Sigmoid colon (tissue), 7 donors: ENCODE measurements around the gene KRT81. TPM values are rescaled to one million over a fixed set of nuclear protein-coding genes. Genes with fewer than 3 reads are reported as not detected.

ENCODE experiments used
- DNase-seq: peaks from one replicate; pipeline ENCODE4 v3.0.0-alpha.2; 2019
- H3K27ac ChIP-seq, 4 donors: fragments of 200-600 bp; sonication (generic); one replicate each; pipeline ENCODE4 v1.5.1; 2016 to 2019; ENCODE audit warnings: mild to moderate bottlenecking in 1 of 4
- H3K27me3 ChIP-seq, 3 donors: fragments of 200-600 bp; sonication (generic); one replicate each; pipeline ENCODE4 v1.5.1; 2019; ENCODE audit warnings: mild to moderate bottlenecking in 1 of 3
- H3K36me3 ChIP-seq, 4 donors: fragments of 200-600 bp; sonication (generic); one replicate each; pipeline ENCODE4 v1.5.1; 2016 to 2019
- H3K4me1 ChIP-seq, 4 donors: fragments of 200-600 bp; sonication (generic); one replicate each; pipeline ENCODE4 v1.5.1; 2017 to 2019
- H3K4me3 ChIP-seq, 4 donors: fragments of 200-600 bp; sonication (generic); one replicate each; pipeline ENCODE4 v1.5.1; 2017 to 2019; ENCODE audit warnings: mild to moderate bottlenecking in 2 of 4, moderate library complexity in 1 of 4
- H3K9me3 ChIP-seq, 4 donors: fragments of 200-600 bp in 3 of 4; sonication (generic) in 3 of 4; one replicate each; pipeline versions ENCODE4 v1.5.1 to v1.6.1; 2013 to 2019
- CTCF ChIP-seq, 4 experiments: fragments of 450-650 bp in 3 of 4; fragments of 200-600 bp in 1 of 4; IDR thresholded peaks; one replicate each; pipeline ENCODE4 v1.5.1; 2016 to 2019; ENCODE audit warnings: antibody characterized with exemption in 4 of 4, mild to moderate bottlenecking in 3 of 4, moderate library complexity in 2 of 4
- EP300 ChIP-seq, 4 donors: sonication (generic); formaldehyde crosslinking; IDR thresholded peaks; one replicate each; pipeline ENCODE4 v1.6.1; 2017; ENCODE audit warnings: antibody characterized with exemption in 4 of 4
- POLR2A ChIP-seq, 2 donors: fragments of 450-650 bp; IDR thresholded peaks; one replicate each; pipeline ENCODE4 v1.6.1; 2016; ENCODE audit warnings: antibody characterized with exemption in 2 of 2, mild to moderate bottlenecking in 2 of 2, moderate library complexity in 2 of 2
- POLR2AphosphoS5 ChIP-seq, 4 donors: sonication (generic); formaldehyde crosslinking; IDR thresholded peaks; one replicate each; pipeline ENCODE4 v1.6.1; 2017; ENCODE audit warnings: antibody characterized with exemption in 4 of 4
- WGBS, 2 donors: extraction: QIAGEN DNeasy Blood & Tissue Kit; methylation state at CpG; one replicate each; pipeline ENCODE4 v1.1.7; 2013; 5-methylcytosine and 5-hydroxymethylcytosine counted together
- intact Hi-C: fragments of 100-400 bp; cut with DNase I; formaldehyde crosslinking; loops from one replicate; pipeline ENCODE4 v1.15.1; 2023
- polyA plus RNA-seq, 3 donors: library from polyadenylated mRNA; stranded (reverse); fragments of 200-250 nt; gene quantifications; one replicate each; pipeline ENCODE4 v1.2.3, GENCODE V29; 2013
- total RNA-seq, 4 donors: library from RNA; depleted of rRNA; stranded (reverse); fragments of >200 nt; gene quantifications; one replicate each; pipeline ENCODE4 v1.1.0, GENCODE V29; 2016
- donor health status: healthy with polysubstance abuse.
- donor health status: Bipolar disorder and iron deficiency.
- donor health status: healthy.

Gene KRT81
- total and polyA plus RNA-seq, 7 donors = 0.14 to 0.17 TPM; not detected in 5

- WGBS, 2 donors = 89 to 90% methylated on average over 7 of the region's 7 CpGs
- Histone ChIP-seq H3K27me3 (peaks cover 0 to 2% (median 0%) of the 10 kb centered on the region in 3 donors), H3K27ac (no peak overlapping the region), H3K36me3 (no peaks in the 10 kb centered on the region), H3K4me3 (no peak overlapping the region), H3K4me1 (peaks cover 0 to 15% (median 14%) of the 10 kb centered on the region in 4 donors), H3K9me3 (no peaks in the 10 kb centered on the region)
- TF ChIP-seq POLR2AphosphoS5 (IDR thresholded peaks at IDR 0.05) = no peak
- TF ChIP-seq EP300 (IDR thresholded peaks at IDR 0.05) = no peak
- no peak for TF ChIP-seq CTCF (IDR thresholded peaks at IDR 0.05)
- no peak for TF ChIP-seq POLR2A (IDR thresholded peaks at IDR 0.05)
- peak; percentile 3 for DNase-seq
- intact Hi-C loops = no loop called here
These were observed 52.3 kb downstream of the KRT81 start for GRCh38 chr12:52238916-52239646.

GRCh38 chr12:52238207-52238840 is 53.0 kb downstream of the KRT81 start:
- no peak overlapping the region for H3K27ac ChIP-seq
- 90 to 93% methylated on average over 4 of the region's 4 CpGs for WGBS, 2 donors
- peaks cover 3 to 10% (median 5%) of the 10 kb centered on the region in 3 donors for H3K27me3 ChIP-seq
- H3K9me3 ChIP-seq = no peaks in the 10 kb centered on the region
- H3K36me3 ChIP-seq = no peaks in the 10 kb centered on the region
- intact Hi-C loops = no loop called here
- TF ChIP-seq POLR2AphosphoS5 (IDR thresholded peaks at IDR 0.05) (no peak), POLR2A (IDR thresholded peaks at IDR 0.05) (no peak), CTCF (IDR thresholded peaks at IDR 0.05) (no peak), EP300 (IDR thresholded peaks at IDR 0.05) (no peak)
- peak; percentile 35 for DNase-seq
- peaks cover 0 to 10% (median 9%) of the 10 kb centered on the region in 4 donors for H3K4me1 ChIP-seq
- no peak overlapping the region for H3K4me3 ChIP-seq

GRCh38 chr12:52236386-52237050 is 54.8 kb downstream of the KRT81 start:
- intact Hi-C loops = no loop called here

More at GRCh38 chr12:52236386-52237050, 54.8 kb downstream of the KRT81 start:
- Histone ChIP-seq H3K4me1 (peaks cover 0 to 20% (median 10%) of the 10 kb centered on the region in 4 donors), H3K36me3 (no peaks in the 10 kb centered on the region), H3K9me3 (no peaks in the 10 kb centered on the region), H3K4me3 (no peak overlapping the region), H3K27me3 (peaks cover 10 to 28% (median 23%) of the 10 kb centered on the region in 3 donors), H3K27ac (no peak overlapping the region)
- DNase-seq = peak; percentile 36
- 53 to 77% methylated on average over 3 of the region's 3 CpGs for WGBS, 2 donors
- TF ChIP-seq EP300 (IDR thresholded peaks at IDR 0.05) = no peak
- TF ChIP-seq CTCF (IDR thresholded peaks at IDR 0.05) = no peak
- no peak for TF ChIP-seq POLR2AphosphoS5 (IDR thresholded peaks at IDR 0.05)
- TF ChIP-seq POLR2A (IDR thresholded peaks at IDR 0.05) = no peak

Other genes starting within 250 kb of the KRT81 start
- gene NR4A1, start 240.1 kb downstream of the KRT81 start, total RNA-seq = 100 to 1,000 TPM in 3 of 4 donors, 10 to 100 TPM in 1; 41.7 to 276 (median 167) TPM
- gene NR4A1, start 240.1 kb downstream of the KRT81 start, polyA plus RNA-seq = 10 to 100 TPM; 31.2 to 65.9 (median 45.0) TPM
- 10 to 100 TPM; 30.2 to 48.7 (median 38.2) TPM for gene ATG101, start 221.6 kb downstream of the KRT81 start, total RNA-seq
- 10 to 100 TPM; 58.9 to 64.5 (median 61.7) TPM for gene ATG101, start 221.6 kb downstream of the KRT81 start, polyA plus RNA-seq
- 1 to 10 TPM in 2 of 4 donors, under 1 TPM in 1, not detected in 1; 0.41 to 5.7 (median 1.2) TPM for gene SMIM41, start 211.8 kb downstream of the KRT81 start, total RNA-seq
- under 1 TPM in 1 of 3 donors, not detected in 2; 0.61 TPM for gene SMIM41, start 211.8 kb downstream of the KRT81 start, polyA plus RNA-seq
- not detected for gene KRT80, start 99.5 kb downstream of the KRT81 start, total RNA-seq
- gene KRT80, start 99.5 kb downstream of the KRT81 start, polyA plus RNA-seq = under 1 TPM in 2 of 3 donors, not detected in 1; under 0.01 to 0.34 TPM
- 1 to 10 TPM in 1 of 4 donors, under 1 TPM in 1, not detected in 2; 0.27 to 3.2 TPM for gene KRT7, start 58.3 kb downstream of the KRT81 start, total RNA-seq
- gene KRT7, start 58.3 kb downstream of the KRT81 start, polyA plus RNA-seq = 10 to 100 TPM in 1 of 3 donors, 1 to 10 TPM in 2; 1.2 to 12.0 (median 2.4) TPM
- gene KRT86, start 16.9 kb downstream of the KRT81 start, total RNA-seq = not detected
- gene KRT86, start 16.9 kb downstream of the KRT81 start, polyA plus RNA-seq = under 1 TPM in 2 of 3 donors, not detected in 1; 0.25 to 0.60 TPM
- not detected for gene KRT83, start 29.9 kb upstream of the KRT81 start, total RNA-seq
- gene KRT83, start 29.9 kb upstream of the KRT81 start, polyA plus RNA-seq = not detected
- not detected for gene KRT85, start 75.9 kb upstream of the KRT81 start, total RNA-seq
- gene KRT85, start 75.9 kb upstream of the KRT81 start, polyA plus RNA-seq = not detected
- not detected for gene KRT84, start 94.1 kb upstream of the KRT81 start, total RNA-seq
- not detected for gene KRT84, start 94.1 kb upstream of the KRT81 start, polyA plus RNA-seq
- not detected for gene KRT82, start 114.8 kb upstream of the KRT81 start, total RNA-seq
- gene KRT82, start 114.8 kb upstream of the KRT81 start, polyA plus RNA-seq = under 1 TPM in 1 of 3 donors, not detected in 2; 0.03 TPM
- gene KRT75, start 142.8 kb upstream of the KRT81 start, total RNA-seq = not detected
- under 1 TPM in 1 of 3 donors, not detected in 2; 0.04 TPM for gene KRT75, start 142.8 kb upstream of the KRT81 start, polyA plus RNA-seq
- gene KRT6B, start 160.6 kb upstream of the KRT81 start, total RNA-seq = not detected
- gene KRT6B, start 160.6 kb upstream of the KRT81 start, polyA plus RNA-seq = under 1 TPM in 2 of 3 donors, not detected in 1; 0.60 to 0.61 TPM
- not detected for gene KRT6C, start 182.3 kb upstream of the KRT81 start, total RNA-seq
- under 1 TPM in 1 of 3 donors, not detected in 2; 0.60 TPM for gene KRT6C, start 182.3 kb upstream of the KRT81 start, polyA plus RNA-seq
- not detected for gene KRT6A, start 201.7 kb upstream of the KRT81 start, total RNA-seq
- 1 to 10 TPM in 1 of 3 donors, under 1 TPM in 1, not detected in 1; 0.19 to 6.0 TPM for gene KRT6A, start 201.7 kb upstream of the KRT81 start, polyA plus RNA-seq
- under 1 TPM in 1 of 4 donors, not detected in 3; 0.36 TPM for gene KRT5, start 228.9 kb upstream of the KRT81 start, total RNA-seq
- 1 to 10 TPM in 2 of 3 donors, not detected in 1; 1.1 to 7.8 TPM for gene KRT5, start 228.9 kb upstream of the KRT81 start, polyA plus RNA-seq